ENCODE measurements around the gene CYTL1. TPM values are rescaled to one million over a fixed set of nuclear protein-coding genes. Genes with fewer than 3 reads are reported as not detected.

Gene CYTL1
- total RNA-seq, 1 experiment from 2014 or later, result not detected

GRCh38 chr4:4981827-4982226 lies 37.4 kb downstream of the CYTL1 start:
- Histone ChIP-seq H3K27me3 (ENCODE audit: low read length) (no peaks in the 10 kb centered on the region), H3K79me2 (ENCODE audit: low read length) (no peaks in the 10 kb centered on the region), H3K27ac (ENCODE audit: low read length) (no peak overlapping the region), H3K9me3 (ENCODE audit: low read length) (no peaks in the 10 kb centered on the region), H3K9ac (ENCODE audit: low read length) (no peak overlapping the region), H3K4me1 (ENCODE audit: insufficient read depth, low read length) (peaks cover 8% of the 10 kb centered on the region), H2AFZ (ENCODE audit: low read length) (no peak overlapping the region), H3F3A (ENCODE audit: low read length, unreplicated experiment) (no peaks in the 10 kb centered on the region), H3K9me2 (replicated peaks; ENCODE audit: low read length) (no peaks in the 10 kb centered on the region), H3K4me2 (ENCODE audit: low read length) (no peak overlapping the region), H3K4me3 (ENCODE audit: low read length) (no peak overlapping the region), H4K20me1 (ENCODE audit: low read length) (no peaks in the 10 kb centered on the region), H3K36me3 (ENCODE audit: low read depth, low read length) (no peaks in the 10 kb centered on the region)
- intact Hi-C loops (cut with micrococcal nuclease), result no loop called here
- no peak for ATAC-seq
- TF ChIP-seq EZH2 (IDR thresholded peaks at IDR 0.05; ENCODE audit: low read length, unreplicated experiment), result no peak
- no peak for TF ChIP-seq CTCF (conservative IDR thresholded peaks at IDR 0.05; ENCODE audit: low read depth, low read length)
- no peak for TF ChIP-seq EZH2phosphoT487 (IDR thresholded peaks at IDR 0.05; ENCODE audit: borderline replicate concordance, low read length)
- ChIA-PET POLR2A (ENCODE audit: unreplicated experiment) (no interaction called here), CTCF (no interaction called here)
- BruUV-seq (replicated peaks), result no TSS peak
- no peak for DNase-seq

GRCh38 chr4:4981427-4981826 lies 37.8 kb downstream of the CYTL1 start:
- intact Hi-C loops (cut with micrococcal nuclease), result no loop called here
- Histone ChIP-seq H3K4me2 (ENCODE audit: low read length) (no peak overlapping the region), H3K9me2 (replicated peaks; ENCODE audit: low read length) (no peaks in the 10 kb centered on the region), H3F3A (ENCODE audit: low read length, unreplicated experiment) (no peaks in the 10 kb centered on the region), H3K36me3 (ENCODE audit: low read depth, low read length) (no peaks in the 10 kb centered on the region), H3K4me3 (ENCODE audit: low read length) (no peak overlapping the region), H3K4me1 (ENCODE audit: insufficient read depth, low read length) (peaks cover 8% of the 10 kb centered on the region), H3K27ac (ENCODE audit: low read length) (no peak overlapping the region), H3K27me3 (ENCODE audit: low read length) (no peaks in the 10 kb centered on the region), H3K9ac (ENCODE audit: low read length) (no peak overlapping the region), H3K9me3 (ENCODE audit: low read length) (no peaks in the 10 kb centered on the region), H3K79me2 (ENCODE audit: low read length) (no peaks in the 10 kb centered on the region), H4K20me1 (ENCODE audit: low read length) (no peaks in the 10 kb centered on the region), H2AFZ (ENCODE audit: low read length) (no peak overlapping the region)
- ATAC-seq (no peak), DNase-seq (no peak)
- CTCF ChIA-PET, result no interaction called here
- TF ChIP-seq EZH2phosphoT487 (IDR thresholded peaks at IDR 0.05; ENCODE audit: borderline replicate concordance, low read length), result no peak
- TF ChIP-seq EZH2 (IDR thresholded peaks at IDR 0.05; ENCODE audit: low read length, unreplicated experiment), result no peak
- TF ChIP-seq CTCF (conservative IDR thresholded peaks at IDR 0.05; ENCODE audit: low read depth, low read length), result no peak
- POLR2A ChIA-PET (ENCODE audit: unreplicated experiment), result no interaction called here
- BruUV-seq (replicated peaks), result no TSS peak

- intact Hi-C loops (cut with micrococcal nuclease), result no loop called here
- ChIA-PET POLR2A (ENCODE audit: unreplicated experiment) (no interaction called here), CTCF (no interaction called here)
- no peak overlapping the region for H3K27ac ChIP-seq (ENCODE audit: low read length)
- H3K4me1 ChIP-seq (ENCODE audit: insufficient read depth, low read length), result peaks cover 8% of the 10 kb centered on the region
- TF ChIP-seq EZH2phosphoT487 (IDR thresholded peaks at IDR 0.05; ENCODE audit: borderline replicate concordance, low read length), result no peak
- TF ChIP-seq CTCF (conservative IDR thresholded peaks at IDR 0.05; ENCODE audit: low read depth, low read length), result no peak
- TF ChIP-seq EZH2 (IDR thresholded peaks at IDR 0.05; ENCODE audit: low read length, unreplicated experiment), result no peak
- no peaks in the 10 kb centered on the region for H3F3A ChIP-seq (ENCODE audit: low read length, unreplicated experiment)
- DNase-seq (no peak), ATAC-seq (no peak)
- H3K27me3 ChIP-seq (ENCODE audit: low read length), result no peaks in the 10 kb centered on the region
- H2AFZ ChIP-seq (ENCODE audit: low read length), result no peak overlapping the region
- no peak overlapping the region for H3K4me3 ChIP-seq (ENCODE audit: low read length)
- H4K20me1 ChIP-seq (ENCODE audit: low read length), result no peaks in the 10 kb centered on the region
- no peaks in the 10 kb centered on the region for H3K9me2 ChIP-seq (replicated peaks; ENCODE audit: low read length)
- no peaks in the 10 kb centered on the region for H3K79me2 ChIP-seq (ENCODE audit: low read length)
- no peaks in the 10 kb centered on the region for H3K36me3 ChIP-seq (ENCODE audit: low read depth, low read length)
- no peaks in the 10 kb centered on the region for H3K9me3 ChIP-seq (ENCODE audit: low read length)
- H3K4me2 ChIP-seq (ENCODE audit: low read length), result no peak overlapping the region
- no peak overlapping the region for H3K9ac ChIP-seq (ENCODE audit: low read length)
- no TSS peak for BruUV-seq (replicated peaks)
Observed at GRCh38 chr4:4980621-4981230, 38.5 kb downstream of the CYTL1 start.

All from PC-3 (cell line).